NB4 (cell line): ENCODE data around the gene MYH10.

Experiments used
- DNase-seq: peaks from one replicate; pipeline ENCODE4 v3.0.0; 2010; ENCODE audit warnings: low read depth
- H3K4me3 ChIP-seq: one replicate; pipeline ENCODE4 v1.5.1; 2011; ENCODE audit warnings: mild to moderate bottlenecking, low read depth, low read length, moderate library complexity
- CTCF ChIP-seq: IDR thresholded peaks from one replicate; pipeline ENCODE4 v1.5.1; 2012; ENCODE audit warnings: low read depth, low read length
- MAX ChIP-seq: IDR thresholded peaks from 2 replicates; pipeline ENCODE4 v1.6.1; 2011; ENCODE audit warnings: low read depth, low read length
- MYC ChIP-seq: IDR thresholded peaks from 2 replicates; pipeline ENCODE4 v1.6.1; 2011; ENCODE audit warnings: low read depth, low read length
- POLR2A ChIP-seq: IDR thresholded peaks from 2 replicates; pipeline ENCODE4 v1.6.1; 2011; ENCODE audit warnings: mild to moderate bottlenecking; ENCODE audit not compliant: insufficient read length; ENCODE audit errors: extremely low read depth

Gene MYH10

GRCh38 chr17:8481703-8482102 lies 148.8 kb downstream of the MYH10 start:
- TF ChIP-seq MAX: no peak
- TF ChIP-seq MYC: no peak
- no peak for TF ChIP-seq CTCF
- TF ChIP-seq POLR2A: no peak
- H3K4me3 ChIP-seq: no peak overlapping the region
- no peak for DNase-seq

GRCh38 chr17:8481089-8481488 lies 149.4 kb downstream of the MYH10 start:
- no peak for DNase-seq
- no peak overlapping the region for H3K4me3 ChIP-seq
- TF ChIP-seq CTCF: no peak
- TF ChIP-seq MYC: no peak
- no peak for TF ChIP-seq POLR2A
- TF ChIP-seq MAX: no peak

GRCh38 chr17:8480011-8480976 lies 150.2 kb downstream of the MYH10 start:
- TF ChIP-seq MAX: no peak
- H3K4me3 ChIP-seq: no peak overlapping the region
- no peak for DNase-seq

GRCh38 chr17:8479431-8479947 lies 151.0 kb downstream of the MYH10 start:
- H3K4me3 ChIP-seq: no peak overlapping the region
- DNase-seq: no peak
- TF ChIP-seq MAX: no peak
- TF ChIP-seq POLR2A: no peak
- no peak for TF ChIP-seq MYC
- TF ChIP-seq CTCF: no peak

- H3K4me3 ChIP-seq: no peak overlapping the region
- TF ChIP-seq MYC (no peak), MAX (no peak), POLR2A (no peak), CTCF (no peak)
- DNase-seq: no peak
Observed at GRCh38 chr17:8477715-8478441, 152.6 kb downstream of the MYH10 start.

- H3K4me3 ChIP-seq: no peak overlapping the region
- no peak for DNase-seq
- TF ChIP-seq MYC (no peak), POLR2A (no peak), MAX (no peak), CTCF (no peak)
Observed at GRCh38 chr17:8477171-8477570, 153.4 kb downstream of the MYH10 start.
